ENCODE results near the gene MFN2. TPM values are rescaled to one million over a fixed set of nuclear protein-coding genes. Genes with fewer than 3 reads are reported as not detected.
"Not testable (repeated sequence)": the region's sequence is repeated elsewhere in the genome, so short reads cannot be mapped to it uniquely, and the experiment has no call there.

The MFN2 gene
- polyA plus RNA-seq (ENCODE audit: insufficient read length in 4 of 4): 10 to 100 TPM; 61.6 to 70.2 (median 65.5) TPM

GRCh38 chr1:11979851-11980675 lies at the start of gene MFN2:
Gene MFN2 (plus strand): TSS chr1:11980444. CDS start chr1:11989169, 8,725 bp downstream.
- DNase-seq (ENCODE audit: low read depth in 4 of 4, low spot score in 2 of 4): peak; percentile 83 to 96 (median 92)

DNA sequence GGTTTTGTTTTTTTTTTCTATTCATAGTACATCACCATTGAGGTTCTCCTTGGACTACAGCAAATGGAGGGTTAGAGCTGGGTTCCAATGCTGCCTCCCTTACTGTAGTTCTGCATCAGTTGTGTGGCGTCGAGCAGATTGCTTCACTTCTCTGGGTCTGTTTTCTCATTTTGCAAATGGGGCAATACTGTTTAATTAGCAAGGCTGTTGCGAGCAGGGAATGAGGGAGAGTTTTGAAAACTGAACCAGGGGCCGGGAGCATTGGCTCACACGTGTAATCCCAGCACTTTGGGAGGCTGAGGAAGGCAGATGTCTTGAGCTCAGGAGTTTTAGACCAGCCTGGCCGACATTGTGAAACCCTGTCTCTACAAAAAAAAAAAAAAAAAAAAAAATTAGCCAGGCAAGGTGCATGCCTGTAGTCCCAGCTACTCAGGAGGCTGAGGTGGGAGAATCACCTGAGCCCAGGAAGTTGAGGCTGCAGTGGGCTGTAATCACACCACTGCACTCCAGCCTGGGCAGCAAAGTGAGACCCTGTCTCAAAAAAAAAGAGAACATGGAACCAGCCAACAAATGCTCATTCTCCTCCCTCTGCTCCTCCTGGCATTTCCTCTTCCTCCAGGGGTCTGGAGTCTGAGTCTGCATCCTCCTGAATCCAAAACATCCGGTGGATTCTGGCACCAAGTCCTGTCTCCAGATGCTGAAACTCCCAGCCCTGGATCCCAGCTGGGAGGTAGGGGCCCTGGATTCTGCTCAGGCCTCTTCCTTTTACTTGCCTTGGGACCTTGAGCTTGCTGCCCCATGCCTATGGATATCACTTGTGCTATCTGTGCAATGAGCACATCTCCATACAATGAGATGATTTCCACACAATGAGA lies 49.4 kb upstream of the MFN2 start:
- DNase-seq (ENCODE audit: low read depth in 4 of 4, low spot score in 2 of 4): no peak

DNA sequence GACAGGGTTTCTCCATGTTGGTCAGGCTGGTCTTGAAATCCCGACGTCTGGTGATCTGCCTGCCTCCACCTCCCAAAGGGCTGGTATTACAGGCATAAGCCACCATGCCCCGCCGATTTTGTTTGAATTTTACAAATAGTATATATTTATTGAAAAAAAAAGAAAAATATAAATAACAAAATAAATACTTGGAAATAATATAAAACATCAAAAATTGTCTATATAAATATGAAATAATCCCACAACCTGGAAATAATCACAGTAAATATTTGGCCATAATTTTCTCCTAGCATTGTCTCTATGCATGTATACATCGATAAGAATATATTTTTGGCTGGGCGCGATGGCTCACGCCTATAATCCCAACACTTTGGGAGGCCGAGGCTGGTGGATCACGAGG lies 48.4 kb upstream of the MFN2 start:
- DNase-seq (ENCODE audit: low read depth in 4 of 4, low spot score in 2 of 4): no peak

- DNase-seq (ENCODE audit: low read depth in 4 of 4, low spot score in 2 of 4): peak in 3 of 4 donors; percentile 58 to 79 (median 77)
Measured at GRCh38 chr1:11934302-11935056, 45.8 kb upstream of the MFN2 start, which contains the start of gene PLOD1. Gene PLOD1 (plus strand): TSS chr1:11934717. CDS start chr1:11934780, 63 bp downstream.

- DNase-seq (ENCODE audit: low read depth in 4 of 4, low spot score in 2 of 4): peak in 1 of 4 donors; percentile 13
Measured at GRCh38 chr1:11935057-11935412, 45.2 kb upstream of the MFN2 start.

DNA sequence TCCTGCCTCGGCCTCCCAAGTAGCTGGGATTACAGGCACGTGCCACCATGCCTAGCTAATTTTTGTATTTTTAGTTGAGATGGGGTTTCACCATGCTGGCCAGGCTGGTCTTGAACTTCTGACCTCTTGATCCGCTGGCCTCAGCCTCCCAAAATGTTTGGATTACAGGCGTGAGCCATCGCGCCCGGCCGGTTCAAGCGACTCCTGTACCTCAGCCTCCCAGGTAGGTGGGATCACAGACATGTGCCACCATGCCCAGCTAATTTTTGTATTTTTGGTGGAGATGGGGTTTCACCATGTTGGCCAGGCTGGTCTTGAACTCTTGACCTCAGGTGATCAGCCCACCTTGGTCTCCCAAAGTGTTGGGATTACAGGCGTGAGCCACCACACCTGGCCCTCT lies 44.5 kb upstream of the MFN2 start:
- DNase-seq (ENCODE audit: low read depth in 4 of 4, low spot score in 2 of 4): not testable (repeated sequence)

- no peak for DNase-seq (ENCODE audit: low read depth in 4 of 4, low spot score in 2 of 4)
Measured at GRCh38 chr1:11938722-11939526, 41.3 kb upstream of the MFN2 start.

- DNase-seq (ENCODE audit: low read depth in 4 of 4, low spot score in 2 of 4): not testable (repeated sequence)
Measured at GRCh38 chr1:11939794-11940193, 40.5 kb upstream of the MFN2 start.

DNA sequence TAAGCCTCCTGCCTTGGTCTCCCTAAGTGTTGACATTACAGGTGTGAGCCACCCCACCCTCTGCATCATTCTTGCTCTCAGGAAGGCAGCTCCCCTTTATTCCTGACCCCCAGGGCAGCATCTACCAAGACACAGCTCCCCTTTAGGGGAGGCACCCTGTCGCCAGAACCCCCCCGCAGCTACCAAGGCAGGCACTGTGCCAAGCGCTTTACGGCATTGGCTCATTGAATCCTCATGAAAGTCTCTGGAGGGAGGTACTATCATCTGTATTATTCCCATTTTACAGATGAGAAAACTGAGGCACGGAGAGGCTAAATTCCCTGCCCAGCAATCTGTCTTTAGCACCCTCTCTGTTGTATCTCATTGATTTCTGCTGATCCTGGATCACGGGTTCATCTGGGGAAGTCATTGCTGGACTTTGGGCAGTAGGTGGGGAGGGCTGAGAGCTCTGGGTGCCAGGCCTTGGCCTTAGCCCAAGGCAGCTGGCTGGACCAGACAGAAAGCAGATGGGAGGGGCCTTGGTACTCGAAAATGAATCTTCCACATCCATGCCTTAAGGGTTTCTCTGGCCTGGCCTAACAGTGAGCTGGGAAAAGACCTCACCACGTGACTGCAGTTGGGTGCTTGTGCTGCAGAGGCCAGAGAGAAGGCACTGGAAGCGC lies 39.9 kb upstream of the MFN2 start:
- no peak for DNase-seq (ENCODE audit: low read depth in 4 of 4, low spot score in 2 of 4)

DNA sequence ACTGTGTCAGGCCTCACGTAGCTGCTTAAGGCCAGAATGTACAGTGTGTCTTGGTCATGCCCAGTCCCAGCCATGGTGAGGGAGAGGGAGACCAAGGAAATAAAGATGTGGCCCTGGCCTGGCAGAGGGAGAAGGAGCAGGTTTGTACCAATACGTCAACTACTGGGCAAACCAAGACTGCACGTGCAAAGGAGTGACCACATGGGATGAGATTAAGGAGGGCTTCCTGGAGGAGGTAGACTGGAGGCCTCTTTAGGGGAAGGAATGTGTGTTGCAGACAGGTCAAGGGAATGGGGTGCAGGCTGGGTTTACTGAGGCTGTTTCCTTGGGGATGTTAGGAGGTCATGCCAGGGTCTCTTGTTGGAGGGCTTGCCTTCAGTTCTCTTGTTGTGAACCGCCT lies 38.0 kb upstream of the MFN2 start:
- DNase-seq (ENCODE audit: low read depth in 4 of 4, low spot score in 2 of 4): no peak

GRCh38 chr1:11943619-11944018 lies 36.6 kb upstream of the MFN2 start:
- no peak for DNase-seq (ENCODE audit: low read depth in 4 of 4, low spot score in 2 of 4)

- peak in 3 of 4 donors; percentile 58 to 68 (median 60) for DNase-seq (ENCODE audit: low read depth in 4 of 4, low spot score in 2 of 4)
Measured at GRCh38 chr1:11944358-11944931, 35.8 kb upstream of the MFN2 start.

- no peak for DNase-seq (ENCODE audit: low read depth in 4 of 4, low spot score in 2 of 4)
Measured at GRCh38 chr1:11946647-11947046, 33.6 kb upstream of the MFN2 start.

DNA sequence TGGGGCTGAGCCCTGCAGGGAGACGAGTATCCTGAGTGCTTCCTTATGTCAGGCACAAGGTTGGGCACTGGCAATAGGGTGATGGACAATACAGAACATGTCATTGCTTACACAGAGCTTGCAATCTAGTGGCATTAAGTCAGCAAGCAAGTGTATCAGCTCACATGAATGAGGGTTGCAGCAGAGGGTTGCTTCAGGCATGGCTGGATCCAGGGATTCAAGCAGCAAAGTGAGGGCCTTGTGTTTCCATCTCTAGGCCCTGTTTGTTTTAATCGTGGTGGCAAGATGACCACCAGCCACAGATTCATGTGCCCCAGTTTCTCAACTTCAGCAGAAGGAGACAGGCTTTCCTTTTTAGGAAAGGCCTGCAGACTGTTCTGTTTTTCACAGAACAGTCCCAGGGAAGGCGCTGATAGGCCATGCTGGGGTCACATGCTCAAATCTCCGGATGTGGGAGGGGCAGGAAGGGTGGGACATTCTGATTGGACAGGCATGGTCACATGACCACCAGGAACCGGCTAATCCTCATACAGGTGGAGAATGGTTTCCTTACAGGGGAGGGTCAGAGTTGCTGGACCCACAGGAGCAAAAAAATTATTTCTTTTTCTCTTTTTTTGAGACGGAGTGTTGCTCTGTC lies 31.3 kb upstream of the MFN2 start:
- no peak for DNase-seq (ENCODE audit: low read depth in 4 of 4, low spot score in 2 of 4)

- DNase-seq (ENCODE audit: low read depth in 4 of 4, low spot score in 2 of 4): no peak
Measured at GRCh38 chr1:11951901-11952300, 28.3 kb upstream of the MFN2 start.

DNA sequence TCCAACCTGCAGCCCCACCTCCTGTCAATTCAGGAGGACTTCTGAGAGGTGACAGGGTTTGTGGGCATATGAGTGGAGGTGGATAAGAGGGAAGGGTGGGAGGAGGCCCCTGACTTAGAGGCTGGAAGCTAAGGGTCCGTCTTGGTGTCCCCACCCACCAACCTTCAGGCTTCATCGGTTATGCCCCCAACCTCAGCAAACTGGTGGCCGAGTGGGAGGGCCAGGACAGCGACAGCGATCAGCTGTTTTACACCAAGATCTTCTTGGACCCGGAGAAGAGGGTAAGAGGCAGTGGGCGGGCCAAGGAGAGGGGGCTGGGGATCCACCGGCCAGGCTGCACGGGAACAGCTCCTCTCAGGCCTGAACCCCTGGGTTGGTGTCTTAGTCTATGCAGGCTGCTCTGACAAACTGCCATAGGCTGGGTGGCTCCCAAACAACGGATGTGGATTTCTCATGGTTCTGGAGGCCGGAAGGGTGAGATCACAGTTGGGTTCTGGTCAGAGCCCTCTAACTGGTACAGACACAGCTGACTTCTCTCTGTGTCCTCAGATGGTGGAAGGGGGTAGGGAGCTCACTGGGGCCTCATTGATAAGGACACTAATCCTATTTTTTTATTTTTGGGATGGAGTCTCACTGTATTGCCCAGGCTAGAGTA lies 27.7 kb upstream of the MFN2 start:
- DNase-seq (ENCODE audit: low read depth in 4 of 4, low spot score in 2 of 4): no peak

GRCh38 chr1:11955221-11955620 lies 25.0 kb upstream of the MFN2 start:
- DNase-seq (ENCODE audit: low read depth in 4 of 4, low spot score in 2 of 4): no peak

DNA sequence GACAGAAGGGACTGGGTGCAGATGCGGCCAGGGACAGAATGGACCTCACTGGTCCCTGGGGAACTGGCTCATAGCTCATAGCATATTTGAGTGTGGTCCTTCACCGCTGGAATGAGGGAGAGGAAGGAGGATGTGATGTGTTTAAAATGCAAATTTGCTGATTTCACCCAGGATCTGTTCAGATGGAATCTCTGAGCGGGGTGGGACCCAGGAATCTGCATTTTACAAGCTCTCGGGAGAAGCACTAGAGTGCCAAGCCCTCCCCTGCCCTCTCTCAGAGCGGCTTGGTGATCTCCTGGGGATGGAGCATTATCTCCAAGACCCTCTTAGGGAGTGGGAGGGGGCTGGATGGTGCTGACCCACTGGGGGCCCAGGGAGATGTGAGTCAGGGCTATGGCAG lies 22.8 kb upstream of the MFN2 start:
- DNase-seq (ENCODE audit: low read depth in 4 of 4, low spot score in 2 of 4): no peak

Data from left renal cortex interstitium (tissue), 4 donors.